Panc1 (cell line): ENCODE measurements around the gene AFF2.

ENCODE experiments used
- CTCF ChIP-seq: fragments of 450-650 bp; IDR thresholded peaks from 2 replicates; pipeline ENCODE4 v1.5.1; 2017; ENCODE audit warnings: mild to moderate bottlenecking
- POLR2AphosphoS5 ChIP-seq: IDR thresholded peaks from 2 replicates; pipeline ENCODE4 v1.6.1; 2012; ENCODE audit warnings: mild to moderate bottlenecking, low read depth, low read length, moderate library complexity
- REST ChIP-seq, 2 experiments: IDR thresholded peaks; 2 replicates each; pipeline ENCODE4 v1.6.1; 2011 to 2012; ENCODE audit warnings: low read depth in 2 of 2, control low read depth in 1 of 2, low read length in 1 of 2, mild to moderate bottlenecking in 1 of 2, moderate library complexity in 1 of 2; ENCODE audit not compliant: insufficient read depth in 1 of 2
- SIN3A ChIP-seq: IDR thresholded peaks from 2 replicates; pipeline ENCODE4 v1.6.1; 2012; ENCODE audit warnings: low read depth, mild to moderate bottlenecking, low read length, moderate library complexity, borderline replicate concordance; ENCODE audit not compliant: insufficient read depth
- TCF7L2 ChIP-seq: IDR thresholded peaks from 2 replicates; pipeline ENCODE4 v1.6.1; 2011; ENCODE audit warnings: mild to moderate bottlenecking, low read depth, low read length, inconsistent platforms

- TF ChIP-seq CTCF: no peak
- no peak for TF ChIP-seq REST (IDR thresholded peaks at IDR 0.05; ENCODE audit: insufficient read depth in 1 of 2, low read depth in 2 of 2, low read length in 1 of 2)
- no peak for TF ChIP-seq SIN3A
- TF ChIP-seq POLR2AphosphoS5: no peak
- TF ChIP-seq TCF7L2: no peak
Measured at GRCh38 chrX:148501386-148502066, 1.1 kb downstream of the AFF2 start.
